SK-N-SH treated with all-trans-retinoic acid at 6 μM for 48 hours (cell line): ENCODE data around the gene C13orf46.

Experiments
- ATAC-seq: fragments of 200-7000 bp; cut with Tn5 transposase; 3 replicates; pipeline ENCODE4 v1.9.1; 2020; ENCODE audit warnings: mild to moderate bottlenecking, moderate library complexity
- ARNTL ChIP-seq: fragments of 450-650 bp; formaldehyde crosslinking; IDR thresholded peaks from 2 replicates; pipeline ENCODE4 v1.5.0; 2020; ENCODE audit warnings: low read depth, mild to moderate bottlenecking, moderate library complexity, borderline replicate concordance
- BACH2 ChIP-seq: fragments of 250-450 bp; sonication (Bioruptor Pico); IDR thresholded peaks from 2 replicates; pipeline ENCODE4 v1.9.0; 2021; ENCODE audit warnings: mild to moderate bottlenecking, borderline replicate concordance
- CREB5 ChIP-seq: fragments of 250-450 bp; sonication (Bioruptor Pico); IDR thresholded peaks from 2 replicates; pipeline ENCODE4 v1.5.1; 2020; ENCODE audit warnings: low read depth, mild to moderate bottlenecking, moderate library complexity
- CSDC2 ChIP-seq: fragments of 250-450 bp; sonication (Bioruptor Pico); IDR thresholded peaks from 2 replicates; pipeline ENCODE4 v1.5.0; 2020; ENCODE audit warnings: mild to moderate bottlenecking, moderate library complexity
- CSRNP3 ChIP-seq: fragments of 250-450 bp; sonication (Bioruptor Pico); IDR thresholded peaks from 2 replicates; pipeline ENCODE4 v1.5.1; 2021; ENCODE audit warnings: mild to moderate bottlenecking, moderate library complexity
- ESRRG ChIP-seq: fragments of 250-450 bp; sonication (Bioruptor Pico); IDR thresholded peaks from 2 replicates; pipeline ENCODE4 v1.6.1; 2021; ENCODE audit warnings: mild to moderate bottlenecking
- GLIS3 ChIP-seq: fragments of 250-450 bp; sonication (Bioruptor Pico); IDR thresholded peaks from 2 replicates; pipeline ENCODE4 v1.5.0; 2020; ENCODE audit warnings: mild to moderate bottlenecking, moderate library complexity
- ISL1 ChIP-seq: fragments of 250-450 bp; sonication (Bioruptor Pico); IDR thresholded peaks from 2 replicates; pipeline ENCODE4 v2.1.2; 2022; ENCODE audit warnings: mild to moderate bottlenecking, moderate library complexity
- OSR1 ChIP-seq: fragments of 250-450 bp; sonication (Bioruptor Pico); IDR thresholded peaks from 2 replicates; pipeline ENCODE4 v1.8.0; 2022; ENCODE audit warnings: moderate library complexity, mild to moderate bottlenecking, inconsistent platforms
- PATZ1 ChIP-seq: fragments of 250-450 bp; sonication (Bioruptor Pico); IDR thresholded peaks from 2 replicates; pipeline ENCODE4 v1.8.0; 2020; ENCODE audit warnings: mild to moderate bottlenecking, moderate library complexity, borderline replicate concordance
- POU6F1 ChIP-seq: fragments of 250-450 bp; sonication (Bioruptor Pico); IDR thresholded peaks from 2 replicates; pipeline ENCODE4 v1.8.0; 2021; ENCODE audit warnings: low read depth, mild to moderate bottlenecking, moderate library complexity, borderline replicate concordance
- PPARA ChIP-seq: fragments of 250-450 bp; sonication (Bioruptor Pico); IDR thresholded peaks from 2 replicates; pipeline ENCODE4 v1.5.0; 2020; ENCODE audit warnings: mild to moderate bottlenecking, borderline replicate concordance
- RARB ChIP-seq: fragments of 250-450 bp; sonication (Bioruptor Pico); IDR thresholded peaks from 2 replicates; pipeline ENCODE4 v1.8.0; 2021; ENCODE audit warnings: mild to moderate bottlenecking, moderate library complexity
- SNAI2 ChIP-seq: fragments of 250-450 bp; sonication (Bioruptor Pico); IDR thresholded peaks from 2 replicates; pipeline ENCODE4 v1.5.0; 2020; ENCODE audit warnings: mild to moderate bottlenecking, moderate library complexity
- TCF4 ChIP-seq: fragments of 250-450 bp; sonication (Bioruptor Pico); IDR thresholded peaks from 2 replicates; pipeline ENCODE4 v1.8.0; 2021; ENCODE audit warnings: mild to moderate bottlenecking, moderate library complexity, borderline replicate concordance
- TOX ChIP-seq: fragments of 250-450 bp; sonication (Bioruptor Pico); IDR thresholded peaks from 2 replicates; pipeline ENCODE4 v1.8.0; 2021; ENCODE audit warnings: mild to moderate bottlenecking, moderate library complexity, borderline replicate concordance
- TSHZ2 ChIP-seq: fragments of 250-450 bp; sonication (Bioruptor Pico); IDR thresholded peaks from 2 replicates; pipeline ENCODE4 v1.5.0; 2020; ENCODE audit warnings: mild to moderate bottlenecking, moderate library complexity
- ZC3H10 ChIP-seq: fragments of 250-450 bp; sonication (Bioruptor Pico); IDR thresholded peaks from 2 replicates; pipeline ENCODE4 v1.5.1; 2021; ENCODE audit warnings: mild to moderate bottlenecking, moderate library complexity
- ZFP3 ChIP-seq: fragments of 250-450 bp; sonication (Bioruptor Pico); IDR thresholded peaks from 2 replicates; pipeline ENCODE4 v1.5.0; 2020; ENCODE audit warnings: mild to moderate bottlenecking, moderate library complexity
- ZFP30 ChIP-seq: fragments of 450-650 bp; formaldehyde crosslinking; IDR thresholded peaks from 2 replicates; pipeline ENCODE4 v1.5.0; 2022; ENCODE audit warnings: mild to moderate bottlenecking, moderate library complexity
- ZNF565 ChIP-seq: fragments of 450-650 bp; formaldehyde crosslinking; conservative IDR thresholded peaks from 2 replicates; pipeline ENCODE4 v1.5.0; 2020; ENCODE audit warnings: low read depth, mild to moderate bottlenecking, moderate library complexity
- ZNF70 ChIP-seq: fragments of 450-650 bp; formaldehyde crosslinking; IDR thresholded peaks from 2 replicates; pipeline ENCODE4 v1.5.0; 2020; ENCODE audit warnings: mild to moderate bottlenecking, moderate library complexity
- ZNF8 ChIP-seq: fragments of 450-650 bp; formaldehyde crosslinking; IDR thresholded peaks from 2 replicates; pipeline ENCODE4 v1.5.0; 2020; ENCODE audit warnings: mild to moderate bottlenecking, moderate library complexity

The C13orf46 gene

GRCh38 chr13:114005206-114005724 lies 31.4 kb upstream of the C13orf46 start:
- ATAC-seq = no peak
- TF ChIP-seq GLIS3 (CRISPR knock-in tag) (no peak), ZNF8 (CRISPR knock-in tag) (no peak), TOX (CRISPR knock-in tag) (no peak), ZC3H10 (no peak), POU6F1 (no peak), RARB (CRISPR knock-in tag) (no peak), ZFP3 (CRISPR knock-in tag) (no peak), ZNF565 (CRISPR knock-in tag) (no peak), BACH2 (CRISPR knock-in tag) (no peak), CSRNP3 (CRISPR knock-in tag) (no peak), PPARA (CRISPR knock-in tag) (no peak), ZFP30 (no peak), OSR1 (no peak), ISL1 (CRISPR knock-in tag) (no peak), PATZ1 (CRISPR knock-in tag) (no peak), TCF4 (CRISPR knock-in tag) (no peak), ARNTL (CRISPR knock-in tag) (no peak), SNAI2 (CRISPR knock-in tag) (no peak), CSDC2 (CRISPR knock-in tag) (no peak), ESRRG (CRISPR knock-in tag) (no peak)

GRCh38 chr13:114004420-114005205 lies 30.7 kb upstream of the C13orf46 start:
- no peak for TF ChIP-seq BACH2 (CRISPR knock-in tag)
- no peak for TF ChIP-seq ZNF70 (CRISPR knock-in tag)
- TF ChIP-seq CSDC2 (CRISPR knock-in tag) = no peak
- no peak for TF ChIP-seq CREB5
- TF ChIP-seq TSHZ2 (CRISPR knock-in tag) = no peak
- TF ChIP-seq ZFP30 = no peak
- TF ChIP-seq OSR1 = no peak
- no peak for TF ChIP-seq GLIS3 (CRISPR knock-in tag)
- TF ChIP-seq ZFP3 (CRISPR knock-in tag) = no peak
- TF ChIP-seq ZNF565 (CRISPR knock-in tag) = no peak
- no peak for TF ChIP-seq PPARA (CRISPR knock-in tag)
- no peak for TF ChIP-seq TOX (CRISPR knock-in tag)
- TF ChIP-seq SNAI2 (CRISPR knock-in tag) = no peak
- TF ChIP-seq ISL1 (CRISPR knock-in tag) = no peak
- TF ChIP-seq ZNF8 (CRISPR knock-in tag) = no peak
- no peak for TF ChIP-seq PATZ1 (CRISPR knock-in tag)
- ATAC-seq = no peak
